SK-N-SH (cell line): ENCODE data around the gene GRB10.

Experiments
- CTCF ChIP-seq: fragments of 200-600 bp; sonication (generic); IDR thresholded peaks from 2 replicates; pipeline ENCODE4 v1.6.1; 2017; ENCODE audit warnings: antibody characterized with exemption, mild to moderate bottlenecking, moderate library complexity
- EP300 ChIP-seq, 2 experiments: IDR thresholded peaks; 2 replicates each; pipeline versions ENCODE4 v1.4.0 to v1.6.1; 2012; ENCODE audit warnings: borderline replicate concordance in 1 of 2, low read depth in 1 of 2, low read length in 1 of 2
- FOXJ3 ChIP-seq: sonication (generic); formaldehyde crosslinking; IDR thresholded peaks from 2 replicates; pipeline ENCODE4 v1.5.1; 2020; ENCODE audit warnings: mild to moderate bottlenecking, missing genetic modification reagents
- FOXM1 ChIP-seq: IDR thresholded peaks from 2 replicates; pipeline ENCODE4 v1.4.0; 2012; ENCODE audit warnings: low read depth, mild to moderate bottlenecking
- GABPA ChIP-seq: IDR thresholded peaks from 2 replicates; pipeline ENCODE4 v1.4.0; 2012; ENCODE audit warnings: low read depth, mild to moderate bottlenecking
- MXI1 ChIP-seq: IDR thresholded peaks from 2 replicates; pipeline ENCODE4 v1.6.1; 2012; ENCODE audit warnings: mild to moderate bottlenecking, low read depth, low read length, improper control_type of control experiment
- NFIC ChIP-seq: IDR thresholded peaks from 2 replicates; pipeline ENCODE4 v1.4.0; 2012; ENCODE audit warnings: borderline replicate concordance
- RCOR1 ChIP-seq: fragments of 150-350 bp; IDR thresholded peaks from 2 replicates; pipeline ENCODE4 v1.6.1; 2017; ENCODE audit warnings: antibody characterized with exemption, low read length
- RXRA ChIP-seq: IDR thresholded peaks from 2 replicates; pipeline ENCODE4 v1.4.0; 2012; ENCODE audit warnings: low read depth, mild to moderate bottlenecking, borderline replicate concordance
- TAF1 ChIP-seq: IDR thresholded peaks from 2 replicates; pipeline ENCODE4 v1.6.1; 2012; ENCODE audit warnings: low read depth, mild to moderate bottlenecking, low read length, moderate library complexity, borderline replicate concordance
- TCF12 ChIP-seq: IDR thresholded peaks from 2 replicates; pipeline ENCODE4 v1.4.0; 2012
- TEAD4 ChIP-seq: IDR thresholded peaks from 2 replicates; pipeline ENCODE4 v1.4.0; 2012; ENCODE audit warnings: mild to moderate bottlenecking, borderline replicate concordance; ENCODE audit not compliant: insufficient read depth
- YY1 ChIP-seq: IDR thresholded peaks from 2 replicates; pipeline ENCODE4 v1.4.0; 2012; ENCODE audit warnings: low read depth, mild to moderate bottlenecking
- TF ChIP-seq, protein P1 (sequence below): IDR thresholded peaks from 2 replicates; pipeline ENCODE4 v1.6.1; 2012; ENCODE audit warnings: mild to moderate bottlenecking, low read depth, low read length, moderate library complexity

GRCh38 chr7:50748472-50748871, 34.2 kb downstream of the GRB10 start:
- TF ChIP-seq CTCF (no peak), FOXM1 (no peak), MXI1 (no peak), TAF1 (no peak), FOXJ3 (CRISPR knock-in tag) (no peak), EP300 (IDR thresholded peaks at IDR 0.05; ENCODE audit: borderline replicate concordance in 1 of 2, low read depth in 1 of 2, low read length in 1 of 2) (no peak), YY1 (no peak), TCF12 (no peak), NFIC (no peak), RXRA (no peak), GABPA (no peak), TEAD4 (no peak), RCOR1 (no peak)
- TF ChIP-seq, protein P1, sequence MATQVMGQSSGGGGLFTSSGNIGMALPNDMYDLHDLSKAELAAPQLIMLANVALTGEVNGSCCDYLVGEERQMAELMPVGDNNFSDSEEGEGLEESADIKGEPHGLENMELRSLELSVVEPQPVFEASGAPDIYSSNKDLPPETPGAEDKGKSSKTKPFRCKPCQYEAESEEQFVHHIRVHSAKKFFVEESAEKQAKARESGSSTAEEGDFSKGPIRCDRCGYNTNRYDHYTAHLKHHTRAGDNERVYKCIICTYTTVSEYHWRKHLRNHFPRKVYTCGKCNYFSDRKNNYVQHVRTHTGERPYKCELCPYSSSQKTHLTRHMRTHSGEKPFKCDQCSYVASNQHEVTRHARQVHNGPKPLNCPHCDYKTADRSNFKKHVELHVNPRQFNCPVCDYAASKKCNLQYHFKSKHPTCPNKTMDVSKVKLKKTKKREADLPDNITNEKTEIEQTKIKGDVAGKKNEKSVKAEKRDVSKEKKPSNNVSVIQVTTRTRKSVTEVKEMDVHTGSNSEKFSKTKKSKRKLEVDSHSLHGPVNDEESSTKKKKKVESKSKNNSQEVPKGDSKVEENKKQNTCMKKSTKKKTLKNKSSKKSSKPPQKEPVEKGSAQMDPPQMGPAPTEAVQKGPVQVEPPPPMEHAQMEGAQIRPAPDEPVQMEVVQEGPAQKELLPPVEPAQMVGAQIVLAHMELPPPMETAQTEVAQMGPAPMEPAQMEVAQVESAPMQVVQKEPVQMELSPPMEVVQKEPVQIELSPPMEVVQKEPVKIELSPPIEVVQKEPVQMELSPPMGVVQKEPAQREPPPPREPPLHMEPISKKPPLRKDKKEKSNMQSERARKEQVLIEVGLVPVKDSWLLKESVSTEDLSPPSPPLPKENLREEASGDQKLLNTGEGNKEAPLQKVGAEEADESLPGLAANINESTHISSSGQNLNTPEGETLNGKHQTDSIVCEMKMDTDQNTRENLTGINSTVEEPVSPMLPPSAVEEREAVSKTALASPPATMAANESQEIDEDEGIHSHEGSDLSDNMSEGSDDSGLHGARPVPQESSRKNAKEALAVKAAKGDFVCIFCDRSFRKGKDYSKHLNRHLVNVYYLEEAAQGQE = no peak
